ENCODE results near the gene TRIM47. TPM values are rescaled to one million over a fixed set of nuclear protein-coding genes. Genes with fewer than 3 reads are reported as not detected.

The TRIM47 gene
- total RNA-seq, 4 donors from 2014 or later = 21.0 to 146 (median 40.8) TPM

DNA sequence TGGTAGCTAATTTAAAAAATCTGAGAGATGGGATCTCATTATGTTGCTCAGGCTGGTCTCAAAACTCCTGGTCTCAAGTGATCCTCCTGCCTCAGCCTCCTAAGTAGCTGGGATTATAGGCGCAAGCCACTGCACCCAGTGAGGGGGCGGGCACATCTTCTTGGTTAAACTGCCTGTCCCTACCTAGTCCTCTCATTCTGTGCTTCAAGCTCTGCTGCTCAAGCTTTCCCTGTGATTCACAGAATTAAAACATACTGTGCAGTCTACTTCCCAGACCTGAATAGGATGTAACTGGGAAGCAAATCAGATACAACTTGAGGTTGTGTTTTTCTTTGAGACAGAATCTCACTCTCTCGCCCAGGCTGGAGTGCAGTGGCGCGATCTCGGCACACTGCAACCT is 24.0 kb upstream of the TRIM47 start:
- Histone ChIP-seq H3K36me3 (peaks cover 0 to 58% of the 10 kb centered on the region in 2 donors), H3K4me1 (peaks cover 0 to 35% (median 9%) of the 10 kb centered on the region in 3 donors), H3K9me3 (no peaks in the 10 kb centered on the region), H3K4me3 (no peak overlapping the region), H3K27ac (no peak overlapping the region), H3K27me3 (no peaks in the 10 kb centered on the region)
- WGBS, 2 donors (ENCODE audit: low coverage in 1 of 2) = 92 to 93% methylated on average over 4 to 5 of the region's 6 CpGs
- TF ChIP-seq EP300 (IDR thresholded peaks at IDR 0.05) (no peak), POLR2AphosphoS5 (IDR thresholded peaks at IDR 0.05) (no peak), POLR2A (IDR thresholded peaks at IDR 0.05) (no peak), CTCF (IDR thresholded peaks at IDR 0.05) (no peak)
- ATAC-seq = no peak

DNA sequence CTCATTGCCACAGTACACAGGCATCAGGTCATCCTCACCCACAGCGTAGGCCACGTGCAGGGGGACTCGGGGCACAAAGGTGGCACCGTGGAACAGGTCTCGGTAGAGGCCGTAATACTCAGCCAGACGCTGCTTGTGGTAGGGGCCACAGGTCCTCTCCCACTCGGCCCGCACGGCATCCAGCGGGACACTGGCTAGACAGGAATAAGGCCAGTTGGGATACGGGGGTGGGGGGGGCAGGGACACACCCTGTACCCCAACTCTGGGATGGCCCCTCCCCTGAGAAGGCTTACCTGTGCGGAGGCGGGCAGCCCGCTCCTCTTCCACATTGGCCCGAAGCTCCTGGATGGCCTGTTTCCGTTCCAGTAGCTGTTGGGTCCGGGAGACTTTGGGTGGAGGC is 23.3 kb upstream of the TRIM47 start:
- Histone ChIP-seq H3K4me3 (no peak overlapping the region), H3K4me1 (peaks cover 0 to 40% (median 13%) of the 10 kb centered on the region in 3 donors), H3K36me3 (peaks cover 0 to 58% of the 10 kb centered on the region in 2 donors), H3K27ac (no peak overlapping the region), H3K27me3 (no peaks in the 10 kb centered on the region), H3K9me3 (no peaks in the 10 kb centered on the region)
- WGBS, 2 donors (ENCODE audit: low coverage in 1 of 2) = no CpG with 5 or more reads among the region's 18 CpGs
- ATAC-seq = no peak
- TF ChIP-seq CTCF (IDR thresholded peaks at IDR 0.05) (no peak), POLR2A (IDR thresholded peaks at IDR 0.05) (no peak), POLR2AphosphoS5 (IDR thresholded peaks at IDR 0.05) (no peak), EP300 (IDR thresholded peaks at IDR 0.05) (no peak)

DNA sequence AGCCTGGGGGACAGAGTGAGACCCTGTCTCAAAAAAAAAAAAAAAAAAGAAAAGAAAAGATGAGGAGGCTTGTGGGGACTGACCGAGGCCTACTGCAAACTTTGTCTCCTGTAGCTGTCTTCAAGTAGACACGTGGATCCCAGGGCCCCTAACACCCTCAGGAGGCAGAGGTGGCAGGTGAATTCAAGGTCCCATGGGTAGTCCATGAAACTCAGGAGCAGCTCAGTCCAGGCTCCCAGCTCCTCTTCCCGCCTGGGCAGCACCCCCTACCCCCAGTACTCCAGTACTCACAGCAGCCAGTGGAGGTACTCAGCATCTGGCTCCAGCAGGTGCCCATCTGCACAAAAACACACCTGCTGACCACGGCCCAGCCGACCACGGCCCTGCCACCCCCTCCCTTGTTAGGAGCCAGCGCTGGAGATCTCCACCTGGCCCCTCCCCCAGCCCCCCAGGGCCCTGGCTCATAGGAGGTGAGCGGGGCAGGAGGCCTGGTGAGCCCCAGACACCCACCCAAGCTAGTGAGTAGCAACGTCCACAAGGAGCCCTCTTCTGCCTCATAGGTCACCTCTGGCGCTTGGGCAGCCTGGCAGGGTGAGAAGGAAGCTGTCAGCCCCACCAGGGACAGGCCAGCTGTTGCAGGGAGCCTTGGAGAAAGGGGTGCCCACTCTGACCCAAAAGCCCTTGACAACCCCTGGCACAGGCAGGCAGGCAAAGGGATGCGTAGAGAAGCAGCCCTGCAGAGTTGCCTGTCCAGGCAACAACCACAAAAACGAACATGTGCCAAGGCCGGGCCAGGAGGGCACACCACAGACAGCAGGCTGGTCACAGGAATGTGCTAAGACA is 22.5 kb upstream of the TRIM47 start:
- no peaks in the 10 kb centered on the region for H3K27me3 ChIP-seq
- TF ChIP-seq EP300 (IDR thresholded peaks at IDR 0.05) = no peak
- no peak for TF ChIP-seq POLR2AphosphoS5 (IDR thresholded peaks at IDR 0.05)
- TF ChIP-seq POLR2A (IDR thresholded peaks at IDR 0.05) = no peak
- no peak for TF ChIP-seq CTCF (IDR thresholded peaks at IDR 0.05)
- no peak overlapping the region for H3K4me3 ChIP-seq
- peaks cover 0 to 58% of the 10 kb centered on the region in 2 donors for H3K36me3 ChIP-seq
- no peaks in the 10 kb centered on the region for H3K9me3 ChIP-seq
- peaks cover 0 to 42% (median 13%) of the 10 kb centered on the region in 3 donors for H3K4me1 ChIP-seq
- ATAC-seq = no peak
- 74 to 78% methylated on average over 4 to 5 of the region's 13 CpGs for WGBS, 2 donors (ENCODE audit: low coverage in 1 of 2)
- H3K27ac ChIP-seq = no peak overlapping the region

- TF ChIP-seq POLR2AphosphoS5 (IDR thresholded peaks at IDR 0.05) (no peak), POLR2A (IDR thresholded peaks at IDR 0.05) (no peak), EP300 (IDR thresholded peaks at IDR 0.05) (no peak), CTCF (IDR thresholded peaks at IDR 0.05) (no peak)
- WGBS, 2 donors (ENCODE audit: low coverage in 1 of 2) = 78% methylated on average over 3 of the region's 23 CpGs; no CpG with 5 or more reads in 1 of the 2 donors
- no peak overlapping the region for H3K27ac ChIP-seq
- no peak overlapping the region for H3K4me3 ChIP-seq
- H3K4me1 ChIP-seq = peaks cover 0 to 43% (median 22%) of the 10 kb centered on the region in 3 donors
- H3K36me3 ChIP-seq = peaks cover 0 to 58% of the 10 kb centered on the region in 2 donors
- no peak for ATAC-seq
- H3K27me3 ChIP-seq = no peaks in the 10 kb centered on the region
- H3K9me3 ChIP-seq = no peaks in the 10 kb centered on the region
Observed at GRCh38 chr17:75899767-75900468, 21.5 kb upstream of the TRIM47 start.
